Astrocyte of the spinal cord (primary cell): Measurements from ENCODE around the gene RAET1E.
"Not testable (repeated sequence)": the region's sequence is repeated elsewhere in the genome, so short reads cannot be mapped to it uniquely, and the experiment has no call there.

Experiments
- DNase-seq: peaks from one replicate; pipeline ENCODE4 v3.0.0; 2011; ENCODE audit warnings: low read depth, low spot score
- H3K4me3 ChIP-seq: 2 replicates; pipeline ENCODE4 v1.5.1; 2011; ENCODE audit warnings: low read depth, mild to moderate bottlenecking, low read length, moderate library complexity
- CTCF ChIP-seq: IDR thresholded peaks from 2 replicates; pipeline ENCODE4 v1.5.1; 2012; ENCODE audit warnings: low read depth, mild to moderate bottlenecking, low read length, inconsistent platforms
- in situ Hi-C: cut with HindIII; loops from 2 replicates; pipeline ENCODE4 v1.10.0; 2017; ENCODE audit warnings: low sequenced_read_pairs

Gene RAET1E, protein sequence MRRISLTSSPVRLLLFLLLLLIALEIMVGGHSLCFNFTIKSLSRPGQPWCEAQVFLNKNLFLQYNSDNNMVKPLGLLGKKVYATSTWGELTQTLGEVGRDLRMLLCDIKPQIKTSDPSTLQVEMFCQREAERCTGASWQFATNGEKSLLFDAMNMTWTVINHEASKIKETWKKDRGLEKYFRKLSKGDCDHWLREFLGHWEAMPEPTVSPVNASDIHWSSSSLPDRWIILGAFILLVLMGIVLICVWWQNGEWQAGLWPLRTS

DNA sequence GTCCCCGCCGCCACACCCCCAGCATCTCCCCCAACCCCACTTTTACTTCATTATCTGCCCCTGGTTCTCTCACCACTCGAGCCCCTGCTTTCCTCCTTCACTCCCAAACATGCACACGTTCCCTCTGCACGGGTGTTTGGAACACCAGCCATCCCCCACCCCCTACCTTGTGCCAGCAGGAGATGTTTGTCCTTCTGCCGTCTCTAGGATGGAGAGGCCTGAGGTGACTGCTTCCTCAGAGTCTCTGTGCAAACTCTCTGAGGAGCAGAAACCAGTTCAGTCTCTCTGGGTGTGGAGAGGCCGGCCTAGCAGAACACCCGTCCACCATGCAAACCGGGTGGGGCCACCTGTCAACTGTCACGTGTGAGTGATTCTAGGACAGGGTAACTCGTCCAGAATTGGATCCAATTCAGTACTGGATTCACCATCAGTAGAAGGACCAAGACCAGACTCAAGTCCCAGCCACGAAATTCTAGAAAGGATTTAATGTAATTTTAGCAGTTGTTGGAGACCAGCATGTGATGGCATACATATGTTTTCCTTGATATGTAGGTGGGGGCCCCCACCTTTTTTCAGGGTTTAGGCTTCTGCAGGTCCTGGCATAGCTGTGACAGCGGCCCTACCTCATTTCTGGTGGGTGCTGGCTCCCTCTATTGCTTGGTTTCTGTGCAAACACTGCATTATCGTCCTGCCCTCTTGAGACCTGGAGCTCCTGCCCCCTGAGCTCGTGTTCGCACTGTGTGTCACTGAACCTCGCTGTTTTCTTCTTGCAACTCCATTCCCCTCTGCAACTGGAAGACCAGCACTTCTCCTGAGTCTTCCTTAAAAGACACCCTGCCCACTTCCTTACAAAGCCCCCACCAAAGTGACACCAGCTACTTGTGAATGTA lies at the start of gene RAET1E:
Gene RAET1E, minus strand, starts transcription at position 259 of the 890 bp plus-strand sequence. CDS start 7,212 bp downstream, outside the sequence.
- TF ChIP-seq CTCF, result peak; percentile 10
- in situ Hi-C loops, result no loop called here
- no peak for DNase-seq
- H3K4me3 ChIP-seq, result no peak within 1 kb of the TSS

DNA sequence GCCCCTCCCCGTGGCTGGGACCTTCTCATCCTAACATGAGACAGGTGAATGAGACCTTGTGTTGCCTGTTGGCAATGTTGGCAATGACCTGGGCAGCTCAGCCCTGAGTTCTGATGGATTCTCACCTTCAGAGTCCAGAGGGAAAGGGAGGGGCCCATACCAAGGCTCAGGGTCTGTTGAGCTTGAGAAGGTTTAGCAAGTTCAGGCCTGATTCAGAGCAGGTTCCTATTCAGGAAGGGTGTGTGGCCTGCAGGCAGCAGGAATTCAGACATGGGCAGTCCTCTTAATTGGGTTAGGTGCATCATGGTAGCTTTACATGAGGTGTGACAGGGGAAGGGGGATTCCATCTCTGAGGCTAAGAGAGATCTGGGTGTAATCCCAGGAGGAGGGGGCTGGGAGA lies 49.6 kb upstream of the RAET1E start:
- DNase-seq, in situ Hi-C loops, H3K4me3 ChIP-seq: not testable (repeated sequence)

DNA sequence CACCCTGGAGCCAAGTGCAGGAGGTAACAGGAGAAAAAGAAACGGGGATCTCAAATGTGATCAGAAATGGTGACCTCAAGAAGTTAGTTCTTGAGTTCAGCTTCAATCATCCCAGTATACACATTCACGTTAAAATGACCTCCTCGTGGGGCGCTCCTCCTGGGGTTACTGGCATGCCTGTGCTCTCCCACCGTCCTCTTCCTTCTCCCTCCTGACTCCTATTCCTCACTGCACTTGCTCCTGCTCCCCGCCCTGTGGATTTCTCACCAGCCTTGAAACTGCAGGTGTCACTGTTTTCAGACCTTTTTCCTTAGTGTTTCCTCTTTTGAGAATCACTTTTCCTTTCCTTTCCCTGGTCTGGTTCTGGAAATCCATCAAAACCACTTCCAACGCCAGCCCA lies 48.7 kb upstream of the RAET1E start:
- DNase-seq, H3K4me3 ChIP-seq, in situ Hi-C loops: not testable (repeated sequence)

DNA sequence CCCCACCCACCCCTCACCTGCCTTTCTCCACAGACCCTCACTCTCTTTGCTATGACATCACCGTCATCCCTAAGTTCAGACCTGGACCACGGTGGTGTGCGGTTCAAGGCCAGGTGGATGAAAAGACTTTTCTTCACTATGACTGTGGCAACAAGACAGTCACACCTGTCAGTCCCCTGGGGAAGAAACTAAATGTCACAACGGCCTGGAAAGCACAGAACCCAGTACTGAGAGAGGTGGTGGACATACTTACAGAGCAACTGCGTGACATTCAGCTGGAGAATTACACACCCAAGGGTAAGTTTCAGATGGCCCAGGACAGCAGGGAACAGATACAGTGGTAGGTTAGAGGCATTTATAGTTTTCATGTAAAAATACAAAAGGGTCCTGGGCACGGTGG lies 47.4 kb upstream of the RAET1E start:
- H3K4me3 ChIP-seq, DNase-seq, in situ Hi-C loops: not testable (repeated sequence)

GRCh38 chr6:149943321-149943720 lies 45.4 kb upstream of the RAET1E start:
- in situ Hi-C loops, H3K4me3 ChIP-seq, DNase-seq: not testable (repeated sequence)

- no peak for DNase-seq
- in situ Hi-C loops, result no loop called here
- peak overlapping the region; percentile 78 for H3K4me3 ChIP-seq
- TF ChIP-seq CTCF, result no peak
These were observed 44.5 kb upstream of the RAET1E start for GRCh38 chr6:149942461-149942829.

GRCh38 chr6:149941583-149942460 lies 43.9 kb upstream of the RAET1E start, which contains the start of gene ULBP2:
Gene ULBP2, plus strand, starts transcription at chr6:149942014. Its CDS starts 59 bp downstream, at chr6:149942073.
- in situ Hi-C loops, result no loop called here
- no peak for TF ChIP-seq CTCF
- peak; percentile 96 for DNase-seq
- peak within 1 kb of the TSS; percentile 78 for H3K4me3 ChIP-seq

DNA sequence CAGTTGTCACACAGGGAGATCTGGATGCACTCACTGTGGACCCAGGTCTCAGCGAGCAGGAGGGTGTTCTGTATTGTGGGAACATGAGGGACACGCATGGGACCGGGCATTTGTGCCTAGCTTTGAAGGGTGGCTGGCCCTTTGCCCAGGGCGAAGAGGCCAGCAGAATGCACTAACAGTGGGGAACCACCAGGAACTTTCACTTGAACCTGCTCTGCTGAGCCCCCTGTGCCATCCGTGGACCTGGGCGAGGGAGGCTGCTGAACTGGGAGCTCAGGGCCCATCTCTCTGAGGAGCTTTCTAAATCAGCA lies 42.7 kb upstream of the RAET1E start:
- no peak for DNase-seq
- in situ Hi-C loops, result no loop called here
- no peak for TF ChIP-seq CTCF
- H3K4me3 ChIP-seq, result no peak overlapping the region
